MV-4-11 (cell line): ENCODE results near the gene CHCHD10.

ENCODE experiments used
- DNase-seq: peaks from one replicate; lab custom pipeline; 2025; lab: John Stamatoyannopoulos, UW

Gene CHCHD10

GRCh38 chr22:23787600-23787896 is 19.8 kb upstream of the CHCHD10 start:
- no peak for DNase-seq

- DNase-seq = peak; percentile 79
Measured at GRCh38 chr22:23786752-23787599, 19.2 kb upstream of the CHCHD10 start, which contains the start of gene SMARCB1. Gene SMARCB1 (plus strand): TSS chr22:23786966. CDS start chr22:23787170, 204 bp downstream.

DNA sequence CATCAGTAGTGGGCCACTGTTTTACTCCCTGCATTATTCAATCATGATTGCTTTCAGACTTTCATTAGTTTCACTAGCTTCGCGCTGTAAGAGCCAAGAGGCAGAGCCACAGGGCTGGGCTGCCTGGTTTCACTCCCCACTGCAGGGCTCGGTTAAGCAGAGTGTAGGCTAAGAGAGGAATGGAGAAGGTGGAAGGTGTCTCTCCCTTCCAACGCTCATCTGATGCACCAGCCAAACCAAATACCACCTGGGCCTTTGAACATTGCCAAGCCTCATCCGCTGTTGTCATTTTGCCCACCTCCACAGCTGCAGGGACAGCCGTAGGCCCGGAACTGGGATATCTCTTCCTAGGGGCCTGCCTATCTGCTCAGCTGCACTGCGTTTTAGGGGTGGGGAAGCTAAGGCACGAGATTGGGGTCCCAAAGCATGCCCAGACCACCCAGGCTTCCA is 18.5 kb upstream of the CHCHD10 start:
- no peak for DNase-seq

DNA sequence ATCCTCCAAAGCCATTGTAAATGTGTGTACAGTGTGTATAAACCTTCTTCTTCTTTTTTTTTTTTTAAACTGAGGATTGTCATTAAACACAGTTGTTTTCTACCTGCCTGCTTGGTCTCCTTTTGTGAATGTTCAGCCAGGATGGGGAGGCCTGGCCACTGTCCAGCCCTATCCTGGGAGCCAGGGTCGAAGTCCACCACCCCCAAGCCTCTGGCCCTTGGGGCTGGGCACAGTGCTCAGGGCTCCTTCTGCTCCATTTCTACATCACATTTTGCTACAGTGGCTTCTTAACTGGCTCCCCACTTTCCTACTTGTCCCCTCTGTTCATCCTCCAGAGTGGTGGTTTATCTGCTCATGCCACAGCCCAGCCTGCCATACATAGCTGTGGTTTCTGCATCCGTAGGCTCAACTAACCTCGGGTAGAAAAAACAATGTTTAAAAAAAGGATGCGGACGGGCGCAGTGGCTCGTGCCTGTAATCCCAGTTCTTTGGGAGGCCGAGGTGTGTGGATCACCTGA is 16.5 kb upstream of the CHCHD10 start:
- DNase-seq = peak; percentile 76

DNA sequence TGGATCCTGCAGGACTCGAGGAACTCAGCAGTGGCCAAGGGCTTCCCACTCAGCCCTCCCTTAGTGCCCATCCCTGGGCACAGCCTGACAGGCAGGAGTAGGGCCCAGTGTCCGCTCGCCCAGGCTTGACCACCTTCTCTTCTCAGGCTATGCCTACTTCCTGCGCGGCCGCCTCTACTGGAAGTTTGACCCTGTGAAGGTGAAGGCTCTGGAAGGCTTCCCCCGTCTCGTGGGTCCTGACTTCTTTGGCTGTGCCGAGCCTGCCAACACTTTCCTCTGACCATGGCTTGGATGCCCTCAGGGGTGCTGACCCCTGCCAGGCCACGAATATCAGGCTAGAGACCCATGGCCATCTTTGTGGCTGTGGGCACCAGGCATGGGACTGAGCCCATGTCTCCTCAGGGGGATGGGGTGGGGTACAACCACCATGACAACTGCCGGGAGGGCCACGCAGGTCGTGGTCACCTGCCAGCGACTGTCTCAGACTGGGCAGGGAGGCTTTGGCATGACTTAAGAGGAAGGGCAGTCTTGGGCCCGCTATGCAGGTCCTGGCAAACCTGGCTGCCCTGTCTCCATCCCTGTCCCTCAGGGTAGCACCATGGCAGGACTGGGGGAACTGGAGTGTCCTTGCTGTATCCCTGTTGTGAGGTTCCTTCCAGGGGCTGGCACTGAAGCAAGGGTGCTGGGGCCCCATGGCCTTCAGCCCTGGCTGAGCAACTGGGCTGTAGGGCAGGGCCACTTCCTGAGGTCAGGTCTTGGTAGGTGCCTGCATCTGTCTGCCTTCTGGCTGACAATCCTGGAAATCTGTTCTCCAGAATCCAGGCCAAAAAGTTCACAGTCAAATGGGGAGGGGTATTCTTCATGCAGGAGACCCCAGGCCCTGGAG is 15.7 kb upstream of the CHCHD10 start:
- no peak for DNase-seq

GRCh38 chr22:23782703-23783102 is 14.9 kb upstream of the CHCHD10 start:
- DNase-seq = no peak

DNA sequence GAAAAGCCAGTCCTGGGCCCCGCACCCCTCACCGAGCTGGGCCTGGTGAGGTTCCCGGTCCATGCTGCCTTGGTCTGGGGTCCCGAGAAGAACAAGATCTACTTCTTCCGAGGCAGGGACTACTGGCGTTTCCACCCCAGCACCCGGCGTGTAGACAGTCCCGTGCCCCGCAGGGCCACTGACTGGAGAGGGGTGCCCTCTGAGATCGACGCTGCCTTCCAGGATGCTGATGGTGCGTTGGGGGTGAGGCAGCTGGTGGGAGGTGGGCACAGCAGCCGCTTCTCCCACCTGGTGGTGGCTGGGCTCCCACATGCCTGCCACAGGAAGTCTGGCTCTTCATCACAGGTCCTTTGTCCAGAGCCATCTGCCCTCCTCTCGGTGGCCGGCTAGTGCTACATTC is 14.5 kb upstream of the CHCHD10 start:
- no peak for DNase-seq

GRCh38 chr22:23781511-23782183 is 13.9 kb upstream of the CHCHD10 start:
- DNase-seq = no peak

DNA sequence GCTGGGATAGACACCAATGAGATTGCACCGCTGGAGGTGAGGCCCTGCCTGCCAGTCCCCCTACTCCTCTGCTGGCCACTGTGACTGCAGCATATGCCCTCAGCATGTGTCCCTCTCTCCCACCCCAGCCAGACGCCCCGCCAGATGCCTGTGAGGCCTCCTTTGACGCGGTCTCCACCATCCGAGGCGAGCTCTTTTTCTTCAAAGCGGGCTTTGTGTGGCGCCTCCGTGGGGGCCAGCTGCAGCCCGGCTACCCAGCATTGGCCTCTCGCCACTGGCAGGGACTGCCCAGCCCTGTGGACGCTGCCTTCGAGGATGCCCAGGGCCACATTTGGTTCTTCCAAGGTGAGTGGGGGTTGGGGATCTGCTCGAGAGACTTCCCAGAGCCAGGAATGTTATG is 13.3 kb upstream of the CHCHD10 start:
- DNase-seq = no peak

DNA sequence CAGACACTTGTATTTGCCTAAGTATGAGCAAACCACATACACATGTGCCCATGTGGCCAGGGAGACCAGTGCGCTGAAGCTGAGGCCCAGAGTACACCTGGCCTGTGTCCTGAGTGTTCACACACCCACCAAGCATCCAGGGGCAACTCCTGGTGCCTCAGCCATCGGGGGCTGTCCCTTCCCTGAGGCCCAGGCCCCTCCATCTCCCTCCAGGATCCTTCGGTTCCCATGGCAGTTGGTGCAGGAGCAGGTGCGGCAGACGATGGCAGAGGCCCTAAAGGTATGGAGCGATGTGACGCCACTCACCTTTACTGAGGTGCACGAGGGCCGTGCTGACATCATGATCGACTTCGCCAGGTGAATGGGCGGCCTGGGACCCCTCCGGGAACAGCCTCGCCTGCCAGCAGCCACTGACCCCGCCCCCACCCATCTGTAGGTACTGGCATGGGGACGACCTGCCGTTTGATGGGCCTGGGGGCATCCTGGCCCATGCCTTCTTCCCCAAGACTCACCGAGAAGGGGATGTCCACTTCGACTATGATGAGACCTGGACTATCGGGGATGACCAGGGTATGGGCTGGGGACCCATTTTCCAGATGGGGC is 12.5 kb upstream of the CHCHD10 start:
- DNase-seq = no peak

DNA sequence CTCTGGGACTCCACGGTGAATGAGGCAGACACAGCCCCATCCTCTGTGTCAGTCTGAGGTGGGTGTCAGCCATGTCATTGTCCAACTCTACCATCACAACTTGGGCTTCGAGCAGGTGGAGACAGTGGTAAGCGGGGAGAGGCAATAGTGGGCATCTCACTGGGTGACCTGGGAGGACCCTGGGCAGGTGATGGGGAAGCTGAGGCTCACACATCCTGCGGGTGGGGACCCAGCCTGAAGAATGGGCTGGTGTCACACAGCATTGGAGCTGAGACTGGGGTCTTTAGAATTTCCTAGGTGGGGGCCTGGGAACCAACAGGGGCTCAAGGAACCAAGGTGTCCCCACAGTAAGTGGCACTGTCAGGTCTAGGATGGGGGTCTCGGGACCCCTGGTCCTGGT is 12.0 kb upstream of the CHCHD10 start:
- no peak for DNase-seq

GRCh38 chr22:23779083-23779482 is 11.3 kb upstream of the CHCHD10 start:
- DNase-seq = no peak

DNA sequence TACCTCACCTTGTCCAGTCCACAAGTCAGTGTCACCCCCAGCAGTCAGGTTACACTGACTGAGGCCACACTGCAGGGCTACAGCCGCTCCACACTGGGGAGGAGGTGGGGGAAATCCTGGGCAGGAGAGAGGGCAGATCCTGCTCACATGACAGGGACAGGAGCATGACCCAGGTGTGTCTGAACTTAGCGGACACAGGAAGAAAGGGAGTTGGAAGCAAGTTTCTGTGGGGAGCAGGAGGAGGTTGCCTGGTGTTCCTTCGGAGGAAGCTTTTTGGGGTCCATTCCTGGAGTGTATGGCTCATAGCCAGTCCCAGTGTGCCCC is 10.8 kb upstream of the CHCHD10 start:
- no peak for DNase-seq

DNA sequence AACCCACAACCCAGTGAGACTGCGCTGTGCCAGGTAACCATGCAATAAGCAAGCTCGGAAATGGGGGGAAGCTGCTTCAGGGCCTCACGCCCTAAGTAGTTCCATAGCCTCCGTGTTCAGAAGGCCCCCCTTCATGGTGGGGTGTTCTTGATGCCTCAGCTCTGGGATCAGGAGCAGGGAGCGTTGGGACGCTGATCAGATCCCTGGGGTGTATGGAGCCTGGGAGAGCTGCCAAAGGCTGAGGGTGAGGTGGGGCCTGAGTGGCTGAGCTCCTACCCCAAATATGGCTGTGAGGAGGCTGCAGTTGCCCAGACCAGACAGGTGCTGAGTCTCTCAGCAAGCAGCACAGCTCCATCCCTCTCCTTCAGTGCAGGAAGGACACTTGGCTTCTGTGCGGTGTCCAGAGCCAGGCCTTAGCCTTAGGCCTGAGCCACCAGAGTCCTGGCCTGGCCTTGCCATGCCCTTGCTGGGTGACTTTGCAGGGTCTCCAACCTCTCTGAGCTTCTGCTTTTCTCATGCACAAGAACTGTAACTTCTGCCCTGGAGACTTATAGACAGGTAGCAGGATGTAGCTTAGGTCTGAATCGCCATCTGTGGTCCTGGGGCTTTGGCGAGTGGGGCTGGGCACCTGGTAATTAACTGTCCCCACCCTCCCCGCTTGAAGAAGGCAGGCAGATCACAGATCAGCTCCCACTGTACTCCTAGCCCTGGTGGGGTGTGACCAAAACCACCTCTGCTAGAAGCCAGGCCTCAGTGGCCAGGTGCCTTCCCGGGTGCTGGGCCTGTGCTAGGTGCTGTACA is 10.2 kb upstream of the CHCHD10 start:
- no peak for DNase-seq

DNA sequence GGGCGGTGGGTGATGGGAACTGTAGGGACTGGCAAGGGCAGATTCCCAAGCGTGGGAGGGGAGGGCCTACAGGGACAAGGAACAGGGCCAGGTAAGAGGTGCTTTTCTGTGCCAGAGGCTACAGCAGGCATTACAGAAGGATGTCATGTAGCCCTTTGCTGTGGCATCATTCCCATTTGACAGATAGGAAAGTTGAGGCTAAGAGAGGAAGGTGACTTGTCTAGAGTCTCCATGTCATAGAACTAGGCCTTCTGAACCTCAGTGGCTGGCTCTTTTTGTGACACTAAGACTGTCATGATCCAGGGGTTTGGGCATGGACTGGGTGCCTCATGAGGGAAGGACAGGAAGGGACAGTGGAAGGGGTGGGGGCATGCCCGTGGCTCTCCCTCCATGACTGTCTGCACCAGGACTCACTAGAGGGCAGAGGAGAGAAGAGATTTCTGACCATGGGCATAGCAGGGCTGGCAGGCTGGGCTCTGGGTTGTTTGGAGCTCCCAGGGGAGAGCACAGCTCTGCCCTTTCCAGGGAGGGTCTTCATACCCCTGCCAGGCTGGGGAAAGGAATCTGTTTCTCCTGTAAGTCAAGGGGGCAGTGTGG is 8.1 kb upstream of the CHCHD10 start:
- no peak for DNase-seq

DNA sequence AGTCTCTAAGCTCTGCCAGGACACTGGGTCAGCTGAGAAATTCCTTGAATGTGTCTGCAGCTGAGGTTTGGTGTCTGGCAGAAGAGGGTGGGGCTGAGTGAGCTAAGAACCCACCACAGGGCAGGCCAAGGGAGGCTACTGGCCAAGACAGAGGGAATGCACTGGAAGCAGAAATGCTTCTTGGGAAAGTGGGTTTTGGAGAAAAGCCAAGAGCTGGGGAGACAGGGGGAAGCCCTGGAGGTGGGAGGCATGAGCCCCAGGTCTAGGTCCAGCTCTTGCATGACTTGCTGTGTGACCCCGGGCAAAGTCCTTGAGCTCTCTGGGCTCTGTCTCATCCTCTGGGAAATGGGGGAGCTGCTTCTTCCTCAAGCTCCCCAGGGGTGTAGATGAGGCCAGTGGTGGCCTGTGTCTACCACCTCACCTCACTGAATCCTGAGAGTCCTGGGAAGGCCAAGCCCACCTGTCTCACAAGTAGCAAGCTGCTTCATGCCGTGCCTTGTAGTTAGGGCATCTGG is 7.2 kb upstream of the CHCHD10 start:
- DNase-seq = no peak

- no peak for DNase-seq
Measured at GRCh38 chr22:23774114-23774921, 6.5 kb upstream of the CHCHD10 start.

DNA sequence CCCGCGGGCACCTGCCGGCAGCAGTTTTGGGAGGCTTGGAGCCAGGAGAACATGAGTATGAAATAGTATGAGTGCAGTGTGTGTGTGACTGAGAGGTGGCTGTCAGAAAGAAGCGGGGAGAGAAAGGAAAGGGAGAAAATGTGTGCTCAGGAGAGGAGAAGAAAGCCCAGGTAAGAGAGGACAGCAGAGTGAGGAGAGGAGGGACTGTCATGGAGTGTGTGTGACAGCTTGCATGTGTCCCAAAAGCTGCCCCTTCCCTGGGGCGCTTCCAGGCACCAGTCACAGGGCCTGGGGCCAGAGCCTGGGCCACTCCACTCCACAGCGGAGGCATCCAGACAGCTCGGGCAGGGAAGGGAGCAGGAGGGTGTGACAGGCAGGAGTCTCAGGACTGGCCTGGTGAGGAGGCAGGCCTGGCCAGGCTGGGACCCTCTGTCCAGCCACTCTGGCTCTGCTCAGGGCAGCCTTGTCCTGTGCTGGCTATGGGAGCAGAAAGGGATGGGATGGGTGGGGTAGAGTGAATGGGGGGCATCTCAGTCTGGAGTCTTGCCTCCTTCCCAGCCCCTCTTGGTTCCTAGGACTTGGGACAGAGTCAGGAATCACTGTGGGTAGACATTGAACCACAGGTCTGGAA is 5.8 kb upstream of the CHCHD10 start:
- no peak for DNase-seq
